SU-DHL-6 (cell line): ENCODE data around the gene HS3ST3A1.
"Not testable (repeated sequence)": the region's sequence is repeated elsewhere in the genome, so short reads cannot be mapped to it uniquely, and the experiment has no call there.

Source experiments
- H2AFZ ChIP-seq: fragments of 200-600 bp; sonication (generic); 2 replicates; pipeline ENCODE4 v1.6.1; 2014; ENCODE audit warnings: low read depth, mild to moderate bottlenecking, moderate library complexity, mixed read lengths, antibody characterized with exemption, low read length; ENCODE audit not compliant: severe bottlenecking
- H3F3A ChIP-seq: fragments of 200-600 bp; shearing (Covaris generic); 2 replicates; pipeline ENCODE4 v1.6.0; 2016; ENCODE audit warnings: antibody characterized with exemption, mild to moderate bottlenecking; ENCODE audit not compliant: insufficient read depth
- H3K27ac ChIP-seq: fragments of 200-600 bp; sonication (generic); 2 replicates; pipeline ENCODE4 v1.5.1; 2016; ENCODE audit warnings: low read depth, mild to moderate bottlenecking, low read length, moderate library complexity, mixed read lengths
- H3K27me3 ChIP-seq: fragments of 200-600 bp; sonication (generic), shearing (Covaris generic); 2 replicates; pipeline ENCODE4 v1.6.0; 2014; ENCODE audit warnings: mild to moderate bottlenecking, low read length
- H3K36me3 ChIP-seq: fragments of 200-600 bp; sonication (generic); 2 replicates; pipeline ENCODE4 v1.6.1; 2014; ENCODE audit warnings: mild to moderate bottlenecking, low read length, mixed read lengths
- H3K4me2 ChIP-seq: fragments of 300-600, 200-600 bp; shearing (Covaris generic), sonication (generic); 2 replicates; pipeline ENCODE4 v1.6.0; 2014; ENCODE audit warnings: low read length, low read depth, mild to moderate bottlenecking; ENCODE audit not compliant: poor library complexity, severe bottlenecking
- H3K4me3 ChIP-seq: fragments of 200-600 bp; sonication (generic); 2 replicates; pipeline ENCODE4 v1.5.1; 2014; ENCODE audit warnings: antibody characterized with exemption, low read length, mild to moderate bottlenecking, mixed read lengths; ENCODE audit not compliant: insufficient read depth, poor library complexity, severe bottlenecking
- H3K79me2 ChIP-seq: fragments of 200-600 bp; sonication (generic); 2 replicates; pipeline ENCODE4 v1.6.1; 2014; ENCODE audit warnings: mild to moderate bottlenecking, low read length, moderate library complexity; ENCODE audit not compliant: insufficient read depth
- H3K9ac ChIP-seq: fragments of 200-600 bp; sonication (generic); 2 replicates; pipeline ENCODE4 v1.7.0; 2014; ENCODE audit warnings: mild to moderate bottlenecking, low read length
- H3K9me2 ChIP-seq: fragments of 200-600 bp; sonication (generic); replicated peaks from 2 replicates; pipeline ENCODE4 v1.6.1; 2014; ENCODE audit warnings: low read length; ENCODE audit not compliant: insufficient read depth
- H3K9me3 ChIP-seq: fragments of 200-600 bp; sonication (generic); 2 replicates; pipeline ENCODE4 v1.6.1; 2014; ENCODE audit warnings: low read length, mixed read lengths; ENCODE audit not compliant: insufficient read depth
- H4K20me1 ChIP-seq: fragments of 200-600 bp; sonication (generic); 2 replicates; pipeline ENCODE4 v1.6.1; 2014; ENCODE audit warnings: low read depth, mild to moderate bottlenecking, antibody characterized with exemption, low read length, moderate library complexity, mixed read lengths
- EZH2phosphoT487 ChIP-seq: fragments of 200-600 bp; sonication (generic), shearing (Covaris generic); conservative IDR thresholded peaks from 2 replicates; pipeline ENCODE4 v1.6.1; 2018; ENCODE audit warnings: mild to moderate bottlenecking, antibody characterized with exemption, low read length, moderate library complexity, mixed read lengths
- TF ChIP-seq, protein P1 (sequence below): fragments of 200-600 bp; sonication (generic); IDR thresholded peaks from one replicate; pipeline ENCODE4 v1.5.1; 2017; ENCODE audit warnings: antibody characterized with exemption, mild to moderate bottlenecking, low read length, moderate library complexity; ENCODE audit not compliant: insufficient read depth, poor library complexity, severe bottlenecking

Gene HS3ST3A1

DNA sequence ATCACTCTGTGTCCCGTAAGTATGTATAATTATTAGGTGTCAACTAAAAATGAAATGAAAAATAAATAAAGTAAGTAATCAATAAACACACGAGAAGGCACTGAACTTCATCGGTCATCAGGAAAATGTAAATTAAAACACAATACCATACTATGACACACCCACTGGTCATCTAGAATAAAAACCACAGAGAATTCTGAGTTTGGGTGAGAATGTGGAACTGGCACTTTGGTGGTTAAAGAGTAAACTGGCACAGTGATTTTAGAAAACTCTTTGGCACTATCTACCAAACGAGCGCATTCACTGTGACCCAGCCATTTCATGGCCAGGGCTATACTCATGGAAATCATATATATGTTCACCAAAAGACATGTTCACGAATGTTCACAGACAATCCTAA lies 98.2 kb downstream of the HS3ST3A1 start:
- H3F3A ChIP-seq, result no peaks in the 10 kb centered on the region
- no peaks in the 10 kb centered on the region for H3K9me2 ChIP-seq
- no peak overlapping the region for H3K9ac ChIP-seq
- TF ChIP-seq, protein P1, sequence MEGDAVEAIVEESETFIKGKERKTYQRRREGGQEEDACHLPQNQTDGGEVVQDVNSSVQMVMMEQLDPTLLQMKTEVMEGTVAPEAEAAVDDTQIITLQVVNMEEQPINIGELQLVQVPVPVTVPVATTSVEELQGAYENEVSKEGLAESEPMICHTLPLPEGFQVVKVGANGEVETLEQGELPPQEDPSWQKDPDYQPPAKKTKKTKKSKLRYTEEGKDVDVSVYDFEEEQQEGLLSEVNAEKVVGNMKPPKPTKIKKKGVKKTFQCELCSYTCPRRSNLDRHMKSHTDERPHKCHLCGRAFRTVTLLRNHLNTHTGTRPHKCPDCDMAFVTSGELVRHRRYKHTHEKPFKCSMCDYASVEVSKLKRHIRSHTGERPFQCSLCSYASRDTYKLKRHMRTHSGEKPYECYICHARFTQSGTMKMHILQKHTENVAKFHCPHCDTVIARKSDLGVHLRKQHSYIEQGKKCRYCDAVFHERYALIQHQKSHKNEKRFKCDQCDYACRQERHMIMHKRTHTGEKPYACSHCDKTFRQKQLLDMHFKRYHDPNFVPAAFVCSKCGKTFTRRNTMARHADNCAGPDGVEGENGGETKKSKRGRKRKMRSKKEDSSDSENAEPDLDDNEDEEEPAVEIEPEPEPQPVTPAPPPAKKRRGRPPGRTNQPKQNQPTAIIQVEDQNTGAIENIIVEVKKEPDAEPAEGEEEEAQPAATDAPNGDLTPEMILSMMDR, result no peak
- TF ChIP-seq EZH2phosphoT487, result no peak
- no peak overlapping the region for H3K27ac ChIP-seq
- H3K9me3 ChIP-seq, result no peaks in the 10 kb centered on the region
- no peaks in the 10 kb centered on the region for H3K27me3 ChIP-seq
- no peak overlapping the region for H3K4me2 ChIP-seq
- no peak overlapping the region for H2AFZ ChIP-seq
- no peak overlapping the region for H3K4me3 ChIP-seq
- H3K36me3 ChIP-seq, result no peaks in the 10 kb centered on the region
- H3K79me2 ChIP-seq, result no peaks in the 10 kb centered on the region
- no peaks in the 10 kb centered on the region for H4K20me1 ChIP-seq

DNA sequence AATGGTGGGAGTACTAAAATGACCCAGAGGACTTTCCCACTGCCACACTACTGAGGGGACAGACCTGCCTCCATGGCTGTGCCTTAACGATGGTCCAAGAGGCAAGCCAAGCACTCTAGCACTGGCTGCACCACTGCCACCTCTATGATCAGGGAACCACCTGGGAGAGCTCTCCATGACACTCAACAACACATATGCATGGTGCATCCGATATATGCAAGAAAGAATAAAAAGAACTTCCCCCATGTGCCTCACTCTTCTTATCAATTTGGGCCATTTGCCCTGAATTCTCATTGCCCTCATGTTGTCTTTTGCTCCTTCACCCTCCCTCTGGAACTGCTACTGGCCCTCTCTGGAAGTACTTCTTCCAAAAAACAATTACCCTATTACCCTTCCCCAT lies 99.5 kb downstream of the HS3ST3A1 start:
- TF ChIP-seq, protein P1, result no peak
- no peak for TF ChIP-seq EZH2phosphoT487
- no peak overlapping the region for H3K4me3 ChIP-seq
- no peak overlapping the region for H3K9ac ChIP-seq
- H3K9me3 ChIP-seq, result no peaks in the 10 kb centered on the region
- H3K79me2 ChIP-seq, result no peaks in the 10 kb centered on the region
- no peaks in the 10 kb centered on the region for H4K20me1 ChIP-seq
- no peak overlapping the region for H3K27ac ChIP-seq
- no peaks in the 10 kb centered on the region for H3K27me3 ChIP-seq
- no peak overlapping the region for H2AFZ ChIP-seq
- no peaks in the 10 kb centered on the region for H3K9me2 ChIP-seq
- H3K36me3 ChIP-seq, result no peaks in the 10 kb centered on the region
- no peaks in the 10 kb centered on the region for H3F3A ChIP-seq
- H3K4me2 ChIP-seq, result no peak overlapping the region

DNA sequence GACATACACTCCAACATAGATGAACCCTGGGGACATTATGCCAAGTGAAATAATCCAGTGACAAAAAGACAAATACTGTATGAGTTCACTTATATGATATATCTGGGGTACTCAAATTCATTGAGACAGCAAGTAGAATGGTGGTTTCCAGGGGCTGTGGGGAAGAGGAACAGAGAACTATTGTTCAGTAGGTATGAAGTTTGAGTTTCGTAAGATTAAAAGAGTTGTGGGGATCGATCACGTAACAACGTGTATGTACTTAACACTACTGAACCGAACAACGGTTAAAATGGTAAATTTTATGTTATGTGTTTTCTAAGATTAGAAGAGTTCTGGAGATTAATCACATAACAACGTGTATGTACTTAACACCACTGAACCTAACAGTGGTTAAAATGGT lies 100.8 kb downstream of the HS3ST3A1 start:
- H3K4me3 ChIP-seq, result no peak overlapping the region
- H3K79me2 ChIP-seq, result no peaks in the 10 kb centered on the region
- no peak overlapping the region for H3K4me2 ChIP-seq
- H3K9me3 ChIP-seq, result no peaks in the 10 kb centered on the region
- TF ChIP-seq, protein P1, result no peak
- TF ChIP-seq EZH2phosphoT487, result no peak
- no peak overlapping the region for H2AFZ ChIP-seq
- H4K20me1 ChIP-seq, result no peaks in the 10 kb centered on the region
- H3K9ac ChIP-seq, result no peak overlapping the region
- H3K36me3 ChIP-seq, result no peaks in the 10 kb centered on the region
- no peaks in the 10 kb centered on the region for H3K27me3 ChIP-seq
- H3K9me2 ChIP-seq, result no peaks in the 10 kb centered on the region
- no peak overlapping the region for H3K27ac ChIP-seq
- no peaks in the 10 kb centered on the region for H3F3A ChIP-seq

- no peak for TF ChIP-seq EZH2phosphoT487
- TF ChIP-seq, protein P1, result no peak
- Histone ChIP-seq H3K4me2 (no peak overlapping the region), H3K27ac (no peak overlapping the region), H3K4me3 (no peak overlapping the region), H3K9ac (no peak overlapping the region), H3K9me2 (no peaks in the 10 kb centered on the region), H3K9me3 (no peaks in the 10 kb centered on the region), H3F3A (no peaks in the 10 kb centered on the region), H2AFZ (no peak overlapping the region), H4K20me1 (no peaks in the 10 kb centered on the region), H3K36me3 (no peaks in the 10 kb centered on the region), H3K27me3 (no peaks in the 10 kb centered on the region), H3K79me2 (no peaks in the 10 kb centered on the region)
Measured at GRCh38 chr17:13498184-13498583, 103.5 kb downstream of the HS3ST3A1 start.

DNA sequence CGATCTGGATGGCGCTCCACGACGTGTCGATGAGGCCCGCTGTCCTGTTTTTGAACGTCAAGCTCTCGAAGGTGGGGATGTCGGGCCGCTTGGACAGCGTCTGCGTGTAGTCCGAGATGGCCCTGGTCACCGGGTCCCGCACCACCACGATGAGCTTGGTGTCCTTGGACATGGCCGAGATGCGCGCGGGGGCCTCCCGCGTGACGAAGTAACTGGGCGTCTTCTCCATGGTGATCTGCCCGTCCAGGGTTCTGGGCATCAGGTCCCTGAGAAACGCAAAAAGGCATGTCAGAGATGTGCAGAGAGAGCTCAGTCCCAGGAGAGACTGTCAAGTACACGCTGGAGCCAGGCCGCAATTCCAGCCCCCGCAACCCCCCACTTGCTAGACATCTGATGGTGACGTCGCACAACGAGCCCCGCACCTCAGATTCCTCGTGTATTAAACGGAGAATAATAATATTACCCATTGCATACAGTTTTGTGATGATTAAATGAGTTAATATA lies 105.1 kb downstream of the HS3ST3A1 start:
- not testable (repeated sequence) for H4K20me1 ChIP-seq, H3K9me2 ChIP-seq, H3K9me3 ChIP-seq, H2AFZ ChIP-seq, H3K4me3 ChIP-seq, H3F3A ChIP-seq, H3K36me3 ChIP-seq, H3K4me2 ChIP-seq, H3K9ac ChIP-seq, H3K79me2 ChIP-seq, H3K27ac ChIP-seq, H3K27me3 ChIP-seq
